Measurements from ENCODE around the gene CCDC91.

The CCDC91 gene

GRCh38 chr12:28171356-28172060 is 18.7 kb upstream of the CCDC91 start:
- TF ChIP-seq, protein P1, sequence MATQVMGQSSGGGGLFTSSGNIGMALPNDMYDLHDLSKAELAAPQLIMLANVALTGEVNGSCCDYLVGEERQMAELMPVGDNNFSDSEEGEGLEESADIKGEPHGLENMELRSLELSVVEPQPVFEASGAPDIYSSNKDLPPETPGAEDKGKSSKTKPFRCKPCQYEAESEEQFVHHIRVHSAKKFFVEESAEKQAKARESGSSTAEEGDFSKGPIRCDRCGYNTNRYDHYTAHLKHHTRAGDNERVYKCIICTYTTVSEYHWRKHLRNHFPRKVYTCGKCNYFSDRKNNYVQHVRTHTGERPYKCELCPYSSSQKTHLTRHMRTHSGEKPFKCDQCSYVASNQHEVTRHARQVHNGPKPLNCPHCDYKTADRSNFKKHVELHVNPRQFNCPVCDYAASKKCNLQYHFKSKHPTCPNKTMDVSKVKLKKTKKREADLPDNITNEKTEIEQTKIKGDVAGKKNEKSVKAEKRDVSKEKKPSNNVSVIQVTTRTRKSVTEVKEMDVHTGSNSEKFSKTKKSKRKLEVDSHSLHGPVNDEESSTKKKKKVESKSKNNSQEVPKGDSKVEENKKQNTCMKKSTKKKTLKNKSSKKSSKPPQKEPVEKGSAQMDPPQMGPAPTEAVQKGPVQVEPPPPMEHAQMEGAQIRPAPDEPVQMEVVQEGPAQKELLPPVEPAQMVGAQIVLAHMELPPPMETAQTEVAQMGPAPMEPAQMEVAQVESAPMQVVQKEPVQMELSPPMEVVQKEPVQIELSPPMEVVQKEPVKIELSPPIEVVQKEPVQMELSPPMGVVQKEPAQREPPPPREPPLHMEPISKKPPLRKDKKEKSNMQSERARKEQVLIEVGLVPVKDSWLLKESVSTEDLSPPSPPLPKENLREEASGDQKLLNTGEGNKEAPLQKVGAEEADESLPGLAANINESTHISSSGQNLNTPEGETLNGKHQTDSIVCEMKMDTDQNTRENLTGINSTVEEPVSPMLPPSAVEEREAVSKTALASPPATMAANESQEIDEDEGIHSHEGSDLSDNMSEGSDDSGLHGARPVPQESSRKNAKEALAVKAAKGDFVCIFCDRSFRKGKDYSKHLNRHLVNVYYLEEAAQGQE (IDR thresholded peaks at IDR 0.05; ENCODE audit: insufficient read depth in 1 of 2, low read depth in 2 of 2, low read length in 2 of 2), result no peak
- TF ChIP-seq FOXP2 (optimal IDR thresholded peaks at IDR 0.05; ENCODE audit: borderline replicate concordance, extremely low read depth, extremely low read length, insufficient read depth) (no peak), SIN3A (IDR thresholded peaks at IDR 0.05; ENCODE audit: borderline replicate concordance, insufficient read depth, low read length) (no peak), POLR2AphosphoS5 (IDR thresholded peaks at IDR 0.05; ENCODE audit: low read depth, low read length) (no peak), TAF1 (IDR thresholded peaks at IDR 0.05; ENCODE audit: borderline replicate concordance, insufficient read depth, low read length) (no peak)

- TF ChIP-seq TAF1 (IDR thresholded peaks at IDR 0.05; ENCODE audit: borderline replicate concordance, insufficient read depth, low read length) (no peak), POLR2AphosphoS5 (IDR thresholded peaks at IDR 0.05; ENCODE audit: low read depth, low read length) (no peak), FOXP2 (optimal IDR thresholded peaks at IDR 0.05; ENCODE audit: borderline replicate concordance, extremely low read depth, extremely low read length, insufficient read depth) (no peak), SIN3A (IDR thresholded peaks at IDR 0.05; ENCODE audit: borderline replicate concordance, insufficient read depth, low read length) (no peak)
- TF ChIP-seq, protein P1 (IDR thresholded peaks at IDR 0.05; ENCODE audit: insufficient read depth in 1 of 2, low read depth in 2 of 2, low read length in 2 of 2), result no peak
These were observed 17.7 kb upstream of the CCDC91 start for GRCh38 chr12:28172434-28173030.

DNA sequence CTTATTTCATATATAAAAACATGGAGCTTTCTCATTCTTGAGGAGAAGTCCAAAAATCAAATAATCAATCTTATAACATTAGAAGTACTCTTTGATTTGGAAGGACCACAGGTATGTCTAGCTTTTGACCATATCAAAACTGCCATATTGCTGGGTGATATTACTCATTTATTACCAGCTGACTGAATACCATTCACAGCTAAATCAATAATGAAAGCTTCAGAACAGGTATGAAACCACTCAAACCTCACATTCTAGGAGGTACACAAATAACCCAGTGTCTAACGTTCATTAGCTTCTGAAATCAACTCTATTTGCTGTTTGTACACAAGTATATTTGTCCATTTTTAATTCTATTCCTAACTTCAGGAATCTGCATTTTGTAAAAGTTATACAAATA is 16.8 kb upstream of the CCDC91 start:
- no peak for TF ChIP-seq TAF1 (IDR thresholded peaks at IDR 0.05; ENCODE audit: borderline replicate concordance, insufficient read depth, low read length)
- TF ChIP-seq SIN3A (IDR thresholded peaks at IDR 0.05; ENCODE audit: borderline replicate concordance, insufficient read depth, low read length), result no peak
- TF ChIP-seq, protein P1 (IDR thresholded peaks at IDR 0.05; ENCODE audit: insufficient read depth in 1 of 2, low read depth in 2 of 2, low read length in 2 of 2), result no peak
- no peak for TF ChIP-seq POLR2AphosphoS5 (IDR thresholded peaks at IDR 0.05; ENCODE audit: low read depth, low read length)
- TF ChIP-seq FOXP2 (optimal IDR thresholded peaks at IDR 0.05; ENCODE audit: borderline replicate concordance, extremely low read depth, extremely low read length, insufficient read depth), result no peak

- TF ChIP-seq TAF1 (IDR thresholded peaks at IDR 0.05; ENCODE audit: borderline replicate concordance, insufficient read depth, low read length) (no peak), FOXP2 (optimal IDR thresholded peaks at IDR 0.05; ENCODE audit: borderline replicate concordance, extremely low read depth, extremely low read length, insufficient read depth) (no peak), POLR2AphosphoS5 (IDR thresholded peaks at IDR 0.05; ENCODE audit: low read depth, low read length) (no peak), SIN3A (IDR thresholded peaks at IDR 0.05; ENCODE audit: borderline replicate concordance, insufficient read depth, low read length) (no peak)
- TF ChIP-seq, protein P1 (IDR thresholded peaks at IDR 0.05; ENCODE audit: insufficient read depth in 1 of 2, low read depth in 2 of 2, low read length in 2 of 2), result no peak
These were observed 15.1 kb upstream of the CCDC91 start for GRCh38 chr12:28175098-28175589.

Data from PFSK-1 (cell line).